Pancreas (tissue), 10 donors: ENCODE results near the gene HES7. TPM values are rescaled to one million over a fixed set of nuclear protein-coding genes. Genes with fewer than 3 reads are reported as not detected.

Source experiments
- ATAC-seq, 4 donors: fragments of 200-7000 bp; cut with Tn5 transposase; one replicate each; pipeline versions ENCODE4 v1.8.0 to v1.9.1; 2020; ENCODE audit warnings: mild to moderate bottlenecking in 4 of 4, moderate library complexity in 4 of 4
- DNase-seq, 6 donors: peaks; one replicate each; pipeline ENCODE4 v3.0.0-alpha.2; 2020
- FAIRE-seq: peaks from 2 replicates; lab custom pipeline; 2012; peaks lifted over from hg19 to GRCh38; lab: Jason Lieb, UNC
- H3K27ac ChIP-seq, 4 donors: fragments of 200-600 bp; sonication (generic); 1 replicate in 3 of 4; 2 replicates in 1 of 4; pipeline versions ENCODE4 v1.5.0 to v1.8.0; 2020
- H3K27me3 ChIP-seq, 4 donors: fragments of 200-600 bp; one replicate each; pipeline ENCODE4 v1.8.0; 2021
- H3K36me3 ChIP-seq, 3 donors: fragments of 200-600 bp; sonication (generic) in 1 of 3; one replicate each; pipeline versions ENCODE4 v1.5.0 to v1.8.0; 2020 to 2021
- H3K4me1 ChIP-seq, 3 donors: fragments of 200-600 bp; one replicate each; pipeline ENCODE4 v1.8.0; 2021
- H3K4me3 ChIP-seq, 4 donors: fragments of 200-600 bp; sonication (generic) in 2 of 4; one replicate each; pipeline versions ENCODE4 v1.5.0 to v1.8.0; 2020 to 2021
- H3K9me3 ChIP-seq, 4 donors: fragments of 200-600 bp; one replicate each; pipeline ENCODE4 v1.8.0; 2021
- WGBS, 2 donors: extraction: QIAGEN DNeasy Blood & Tissue Kit; methylation state at CpG; one replicate each; pipeline ENCODE4 v1.1.7; 2013; 5-methylcytosine and 5-hydroxymethylcytosine counted together
- intact Hi-C, 3 donors: fragments of 100-400 bp; cut with DNase I; formaldehyde crosslinking; loops; one replicate each; pipeline versions ENCODE4 v1.11.1 to v1.14.2; 2022
- polyA plus RNA-seq, 2 donors: library from polyadenylated mRNA; stranded (reverse); fragments of 200-250 nt; gene quantifications; one replicate each; pipeline ENCODE4 v1.2.3, GENCODE V29; 2013
- total RNA-seq, 6 donors: library from RNA; stranded (reverse); fragmentation: NEBNext Ultra II Directional in 4 of 6; extraction: Animal tissue kit (Norgen Biotek cat#: 25700) in 4 of 6; gene quantifications; one replicate each; pipeline versions ENCODE4 v1.2.1 to v1.2.4, GENCODE V29; 2021 to 2023
- TF ChIP-seq, protein P1 (sequence below), 4 donors: fragments of 200-600 bp; sonication (generic) in 3 of 4; IDR thresholded peaks; one replicate each; pipeline versions ENCODE4 v1.5.0 to v1.8.0; 2021; ENCODE audit warnings: antibody characterized with exemption in 4 of 4
- donor health status: healthy with polysubstance abuse.
- donor health status: DM: no; HTN: no; CAD: no; lungs with moderate emphysema.
- donor health status: DM: no; HTN: no; CAD: no.
- donor health status: control.
- donor health status: control.
- donor health status: Bipolar disorder and iron deficiency.
- donor health status: DM: yes; HTN: yes; CAD: no.
- donor health status: DM: no; HTN: no; CAD: no.
- donor health status: DM: no; HTN: no; CAD: no.
- donor health status: DM: yes; HTN: yes; CAD: no.

Gene HES7
- total and polyA plus RNA-seq, 8 donors = 0.08 to 0.16 TPM; not detected in 6

- DNase-seq = peak in 5 of 6 donors; percentile 45 to 61 (median 55)
- WGBS, 2 donors = 48 to 58% methylated on average over 7 of the region's 7 CpGs
- ATAC-seq = no peak
- Histone ChIP-seq H3K9me3 (no peaks in the 10 kb centered on the region), H3K4me1 (peaks cover 11 to 31% (median 13%) of the 10 kb centered on the region in 3 donors), H3K27me3 (no peaks in the 10 kb centered on the region), H3K4me3 (peak overlapping the region in 2 of 4 donors; percentile 56 to 65), H3K36me3 (peaks cover 2 to 32% (median 18%) of the 10 kb centered on the region in 3 donors), H3K27ac (peak overlapping the region; percentile 96 to 100 (median 99))
- no peak for FAIRE-seq
- TF ChIP-seq, protein P1, sequence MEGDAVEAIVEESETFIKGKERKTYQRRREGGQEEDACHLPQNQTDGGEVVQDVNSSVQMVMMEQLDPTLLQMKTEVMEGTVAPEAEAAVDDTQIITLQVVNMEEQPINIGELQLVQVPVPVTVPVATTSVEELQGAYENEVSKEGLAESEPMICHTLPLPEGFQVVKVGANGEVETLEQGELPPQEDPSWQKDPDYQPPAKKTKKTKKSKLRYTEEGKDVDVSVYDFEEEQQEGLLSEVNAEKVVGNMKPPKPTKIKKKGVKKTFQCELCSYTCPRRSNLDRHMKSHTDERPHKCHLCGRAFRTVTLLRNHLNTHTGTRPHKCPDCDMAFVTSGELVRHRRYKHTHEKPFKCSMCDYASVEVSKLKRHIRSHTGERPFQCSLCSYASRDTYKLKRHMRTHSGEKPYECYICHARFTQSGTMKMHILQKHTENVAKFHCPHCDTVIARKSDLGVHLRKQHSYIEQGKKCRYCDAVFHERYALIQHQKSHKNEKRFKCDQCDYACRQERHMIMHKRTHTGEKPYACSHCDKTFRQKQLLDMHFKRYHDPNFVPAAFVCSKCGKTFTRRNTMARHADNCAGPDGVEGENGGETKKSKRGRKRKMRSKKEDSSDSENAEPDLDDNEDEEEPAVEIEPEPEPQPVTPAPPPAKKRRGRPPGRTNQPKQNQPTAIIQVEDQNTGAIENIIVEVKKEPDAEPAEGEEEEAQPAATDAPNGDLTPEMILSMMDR (IDR thresholded peaks at IDR 0.05) = no peak
- intact Hi-C loops = no loop called here
Observed at GRCh38 chr17:8153031-8153451, 29.1 kb upstream of the HES7 start.

- WGBS, 2 donors = 3 to 5% methylated on average over 39 to 42 of the region's 42 CpGs
- TF ChIP-seq, protein P1 (IDR thresholded peaks at IDR 0.05) = no peak
- peaks cover 4 to 40% (median 26%) of the 10 kb centered on the region in 3 donors for H3K36me3 ChIP-seq
- peak within 1 kb of the TSS; percentile 53 to 65 (median 58) for H3K4me3 ChIP-seq
- H3K27ac ChIP-seq = peak within 1 kb of the TSS; percentile 96 to 100 (median 99)
- peaks cover 11 to 31% (median 13%) of the 10 kb centered on the region in 3 donors for H3K4me1 ChIP-seq
- ATAC-seq = peak; percentile 11 to 47 (median 38)
- no peaks in the 10 kb centered on the region for H3K9me3 ChIP-seq
- no peaks in the 10 kb centered on the region for H3K27me3 ChIP-seq
- DNase-seq = peak; percentile 94 to 98 (median 96)
- intact Hi-C loops = no loop called here
- FAIRE-seq = peak; percentile 26
Observed at GRCh38 chr17:8152112-8152775, 28.3 kb upstream of the HES7 start, which contains the start of gene PER1. TSS of gene PER1 (minus strand) at chr17:8152404. CDS start at chr17:8150706, 1,698 bp downstream.

GRCh38 chr17:8151641-8152111 is 27.8 kb upstream of the HES7 start:
- peak; percentile 77 to 91 (median 85) for DNase-seq
- H3K4me1 ChIP-seq = peaks cover 11 to 31% (median 13%) of the 10 kb centered on the region in 3 donors
- 24 to 27% methylated on average over 22 of the region's 22 CpGs for WGBS, 2 donors
- intact Hi-C loops = no loop called here
- peaks cover 4 to 46% (median 32%) of the 10 kb centered on the region in 3 donors for H3K36me3 ChIP-seq
- peak overlapping the region; percentile 96 to 100 (median 99) for H3K27ac ChIP-seq
- H3K27me3 ChIP-seq = no peaks in the 10 kb centered on the region
- no peaks in the 10 kb centered on the region for H3K9me3 ChIP-seq
- no peak for FAIRE-seq
- H3K4me3 ChIP-seq = peak overlapping the region; percentile 53 to 65 (median 58)
- peak in 1 of 4 donors; percentile 0 for ATAC-seq
- TF ChIP-seq, protein P1 (IDR thresholded peaks at IDR 0.05) = no peak

DNA sequence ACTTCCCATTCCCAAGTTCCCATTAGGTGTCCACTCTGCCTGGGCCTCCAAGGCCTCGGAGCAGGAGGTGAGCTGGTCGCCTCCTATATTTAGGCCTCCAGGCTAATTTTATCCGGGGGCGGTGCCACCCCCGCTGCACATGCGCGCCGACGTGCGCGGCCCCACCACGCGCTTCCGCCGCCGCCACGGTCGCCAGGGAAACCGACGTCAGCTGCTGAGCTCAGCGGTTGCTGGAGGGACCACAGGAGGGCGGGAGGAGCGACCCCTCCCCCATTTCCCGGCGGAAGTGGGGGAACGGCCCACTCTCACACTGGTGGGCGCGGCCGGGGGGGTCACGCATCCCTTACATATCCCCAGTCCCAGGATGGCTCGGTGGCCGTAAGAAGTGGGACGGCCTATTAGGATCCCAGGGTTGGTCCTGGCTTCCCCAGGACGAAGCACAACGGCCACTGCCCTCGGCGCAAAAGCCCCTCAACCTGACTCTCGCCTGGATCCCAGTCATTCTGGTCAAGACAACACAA is 27.3 kb upstream of the HES7 start:
- intact Hi-C loops = no loop called here
- Histone ChIP-seq H3K9me3 (no peaks in the 10 kb centered on the region), H3K4me1 (peaks cover 11 to 31% (median 13%) of the 10 kb centered on the region in 3 donors), H3K36me3 (peaks cover 6 to 51% (median 37%) of the 10 kb centered on the region in 3 donors), H3K4me3 (peak overlapping the region; percentile 53 to 65 (median 58)), H3K27me3 (no peaks in the 10 kb centered on the region), H3K27ac (peak overlapping the region; percentile 96 to 100 (median 99))
- ATAC-seq (peak in 3 of 4 donors; percentile 2 to 11 (median 7)), FAIRE-seq (no peak), DNase-seq (peak; percentile 80 to 89 (median 84))
- WGBS, 2 donors = 32 to 51% methylated on average over 37 to 38 of the region's 38 CpGs
- TF ChIP-seq, protein P1 (IDR thresholded peaks at IDR 0.05) = no peak
